ENCODE results near the gene DHX8. TPM values are rescaled to one million over a fixed set of nuclear protein-coding genes. Genes with fewer than 3 reads are reported as not detected.

DHX8 gene
- total RNA-seq, 1 donor from 2014 or later = 24.7 TPM

GRCh38 chr17:43526886-43527648, 43.3 kb downstream of the DHX8 start:
- no peak for DNase-seq (ENCODE audit: low read depth)
- FAIRE-seq = no peak
- H3K36me3 ChIP-seq (ENCODE audit: control insufficient read depth, insufficient read depth, low read length) = peaks cover 17% of the 10 kb centered on the region

DNA sequence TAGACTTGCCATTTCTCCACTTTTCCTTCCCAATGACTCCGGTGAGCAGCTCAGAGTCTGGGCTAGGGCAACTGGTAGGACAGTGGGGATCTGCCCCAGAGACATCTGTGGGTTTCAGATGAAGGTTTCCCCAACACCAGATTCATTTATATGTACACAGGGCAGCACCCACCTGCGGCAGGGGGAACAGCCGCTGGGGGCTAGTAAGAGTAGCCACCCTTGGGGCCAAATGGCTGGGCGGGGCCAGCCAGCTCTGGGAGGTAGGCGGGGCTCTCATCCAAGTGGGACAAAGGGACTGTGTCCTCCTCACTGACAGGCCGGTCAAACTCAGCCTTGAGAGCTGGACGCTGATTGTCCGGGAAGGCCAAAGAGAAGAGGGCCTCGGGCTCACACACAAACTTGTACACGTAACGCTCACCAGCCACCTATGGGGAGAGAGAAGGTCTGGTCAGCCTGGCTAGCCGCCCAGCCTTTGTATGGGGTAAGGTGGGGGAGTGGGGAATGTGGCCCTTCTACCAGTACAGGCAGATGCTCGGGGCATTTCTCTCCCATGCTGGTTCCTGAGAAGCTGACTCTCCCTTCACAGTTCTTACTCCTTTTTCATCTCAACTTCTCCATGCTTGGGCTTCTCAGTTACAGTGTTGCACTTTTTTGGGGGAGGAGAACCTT, 44.7 kb downstream of the DHX8 start:
- DNase-seq (ENCODE audit: low read depth) (no peak), FAIRE-seq (no peak)
- H3K36me3 ChIP-seq (ENCODE audit: control insufficient read depth, insufficient read depth, low read length) = peaks cover 12% of the 10 kb centered on the region
- no peak overlapping the region for H3K4me3 ChIP-seq (ENCODE audit: low read depth, low read length)
- no peaks in the 10 kb centered on the region for H3K27me3 ChIP-seq (ENCODE audit: control insufficient read depth, insufficient read depth, low read length)
- TF ChIP-seq, protein P1, sequence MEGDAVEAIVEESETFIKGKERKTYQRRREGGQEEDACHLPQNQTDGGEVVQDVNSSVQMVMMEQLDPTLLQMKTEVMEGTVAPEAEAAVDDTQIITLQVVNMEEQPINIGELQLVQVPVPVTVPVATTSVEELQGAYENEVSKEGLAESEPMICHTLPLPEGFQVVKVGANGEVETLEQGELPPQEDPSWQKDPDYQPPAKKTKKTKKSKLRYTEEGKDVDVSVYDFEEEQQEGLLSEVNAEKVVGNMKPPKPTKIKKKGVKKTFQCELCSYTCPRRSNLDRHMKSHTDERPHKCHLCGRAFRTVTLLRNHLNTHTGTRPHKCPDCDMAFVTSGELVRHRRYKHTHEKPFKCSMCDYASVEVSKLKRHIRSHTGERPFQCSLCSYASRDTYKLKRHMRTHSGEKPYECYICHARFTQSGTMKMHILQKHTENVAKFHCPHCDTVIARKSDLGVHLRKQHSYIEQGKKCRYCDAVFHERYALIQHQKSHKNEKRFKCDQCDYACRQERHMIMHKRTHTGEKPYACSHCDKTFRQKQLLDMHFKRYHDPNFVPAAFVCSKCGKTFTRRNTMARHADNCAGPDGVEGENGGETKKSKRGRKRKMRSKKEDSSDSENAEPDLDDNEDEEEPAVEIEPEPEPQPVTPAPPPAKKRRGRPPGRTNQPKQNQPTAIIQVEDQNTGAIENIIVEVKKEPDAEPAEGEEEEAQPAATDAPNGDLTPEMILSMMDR (IDR thresholded peaks at IDR 0.05; ENCODE audit: insufficient read depth, low read length, severe bottlenecking) = no peak

More at GRCh38 chr17:43526886-43527648, 43.3 kb downstream of the DHX8 start:
- Histone ChIP-seq H3K27me3 (ENCODE audit: control insufficient read depth, insufficient read depth, low read length) (no peaks in the 10 kb centered on the region), H3K4me3 (ENCODE audit: low read depth, low read length) (no peak overlapping the region)
- TF ChIP-seq, protein P1 (IDR thresholded peaks at IDR 0.05; ENCODE audit: insufficient read depth, low read length, severe bottlenecking) = no peak

- TF ChIP-seq, protein P1 (IDR thresholded peaks at IDR 0.05; ENCODE audit: insufficient read depth, low read length, severe bottlenecking) = no peak
- H3K36me3 ChIP-seq (ENCODE audit: control insufficient read depth, insufficient read depth, low read length) = peaks cover 9% of the 10 kb centered on the region
- FAIRE-seq (no peak), DNase-seq (ENCODE audit: low read depth) (no peak)
- no peaks in the 10 kb centered on the region for H3K27me3 ChIP-seq (ENCODE audit: control insufficient read depth, insufficient read depth, low read length)
- no peak overlapping the region for H3K4me3 ChIP-seq (ENCODE audit: low read depth, low read length)
Measured at GRCh38 chr17:43528988-43529814, 45.4 kb downstream of the DHX8 start.

DNA sequence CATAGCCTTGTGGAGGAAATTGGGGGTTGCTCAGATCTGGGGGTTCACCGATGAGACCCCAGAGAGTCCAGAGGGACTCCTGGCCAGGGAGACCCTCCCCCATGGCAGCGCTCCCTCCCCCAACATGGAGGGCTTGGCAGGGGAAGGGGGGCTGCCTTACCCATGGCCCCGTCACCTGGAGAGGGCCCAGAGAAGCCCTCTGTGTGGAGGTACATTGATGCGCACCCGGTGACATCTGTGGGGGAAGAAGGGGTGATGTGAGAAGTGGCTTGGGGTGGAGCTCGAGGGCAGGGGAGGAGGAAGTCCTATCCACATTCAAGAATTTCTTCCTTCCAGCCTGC, 46.1 kb downstream of the DHX8 start:
- Histone ChIP-seq H3K36me3 (ENCODE audit: control insufficient read depth, insufficient read depth, low read length) (peaks cover 6% of the 10 kb centered on the region), H3K27me3 (ENCODE audit: control insufficient read depth, insufficient read depth, low read length) (no peaks in the 10 kb centered on the region), H3K4me3 (ENCODE audit: low read depth, low read length) (no peak overlapping the region)
- DNase-seq (ENCODE audit: low read depth) = no peak
- TF ChIP-seq, protein P1 (IDR thresholded peaks at IDR 0.05; ENCODE audit: insufficient read depth, low read length, severe bottlenecking) = no peak
- no peak for FAIRE-seq

DNA sequence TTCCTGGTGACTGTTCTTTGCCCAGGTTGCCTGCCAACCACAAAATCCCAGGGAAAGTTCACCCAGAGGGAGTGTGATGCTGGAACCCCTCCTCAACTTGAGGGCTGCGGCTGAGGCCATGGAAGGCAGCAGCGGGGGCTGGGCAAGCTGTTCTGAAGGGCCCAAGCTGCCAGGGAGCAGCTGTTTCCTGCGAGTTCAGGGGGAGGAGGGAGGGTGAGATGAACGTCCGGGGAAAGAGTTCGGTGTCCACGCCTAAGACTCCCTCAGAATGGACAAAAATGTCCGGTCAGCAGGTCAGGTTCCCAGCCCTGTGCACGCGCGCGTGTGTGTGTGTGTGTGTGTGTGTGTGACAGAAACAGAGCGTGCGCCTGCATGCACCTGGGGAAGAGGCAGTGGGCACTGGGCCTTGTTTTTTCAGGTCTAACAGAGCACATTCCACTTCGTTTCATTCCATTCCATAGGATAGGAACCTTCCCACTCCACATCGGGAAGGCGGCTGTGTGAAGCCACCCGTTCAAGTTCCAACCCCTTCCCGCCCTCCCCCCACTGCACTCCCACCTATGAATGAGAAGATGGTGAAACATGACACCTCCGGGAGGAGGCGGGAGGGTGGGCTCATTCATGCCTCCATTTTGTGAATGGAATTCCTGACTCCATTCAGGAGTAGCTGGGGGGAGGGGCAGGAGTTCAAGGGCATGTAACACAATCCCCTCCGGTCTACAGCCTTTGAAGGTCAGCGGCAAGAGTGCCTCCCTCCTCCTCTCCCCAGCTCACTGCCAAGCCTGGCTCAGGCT, 46.7 kb downstream of the DHX8 start:
- Histone ChIP-seq H3K4me3 (ENCODE audit: low read depth, low read length) (no peak overlapping the region), H3K27me3 (ENCODE audit: control insufficient read depth, insufficient read depth, low read length) (no peaks in the 10 kb centered on the region), H3K36me3 (ENCODE audit: control insufficient read depth, insufficient read depth, low read length) (peaks cover 4% of the 10 kb centered on the region)
- FAIRE-seq = no peak
- TF ChIP-seq, protein P1 (IDR thresholded peaks at IDR 0.05; ENCODE audit: insufficient read depth, low read length, severe bottlenecking) = no peak
- peak; percentile 26 for DNase-seq (ENCODE audit: low read depth)

Measured in bronchial epithelial cell (primary cell).